Adipose tissue (tissue), 3 donors: Measurements from ENCODE around the gene TRPV5. TPM values are rescaled to one million over a fixed set of nuclear protein-coding genes. Genes with fewer than 3 reads are reported as not detected.
"Not testable (repeated sequence)": the region's sequence is repeated elsewhere in the genome, so short reads cannot be mapped to it uniquely, and the experiment has no call there.

Experiments used
- H3K27ac ChIP-seq: one replicate; pipeline ENCODE4 v1.5.1; 2013; ENCODE audit warnings: low read depth, low read length
- WGBS, 3 donors: extraction: QIAGEN DNeasy Blood & Tissue Kit; methylation state at CpG; one replicate each; pipeline ENCODE4 v1.1.7; 2013; 5-methylcytosine and 5-hydroxymethylcytosine counted together
- polyA plus RNA-seq, 3 donors: library from polyadenylated mRNA; stranded (reverse); fragments of 200-250 nt; gene quantifications; one replicate each; pipeline ENCODE4 v1.2.3, GENCODE V29; 2013
- donor health status: healthy with polysubstance abuse.
- donor health status: Bipolar disorder and iron deficiency.
- donor health status: healthy.

Gene TRPV5
- under 1 TPM in 1 of 3 donors, not detected in 2; 0.05 TPM for polyA plus RNA-seq

GRCh38 chr7:142933624-142934023 is at the start of gene TRPV5:
TRPV5 (minus strand) TSS chr7:142933746; CDS start chr7:142933459, 287 bp downstream.
- H3K27ac ChIP-seq, result no peak within 1 kb of the TSS
- WGBS, 3 donors, result 66 to 76% (median 75%) methylated on average over 4 of the region's 4 CpGs

GRCh38 chr7:142978402-142978801 is 44.9 kb upstream of the TRPV5 start:
- WGBS, 3 donors, result 79 to 85% (median 82%) methylated on average over 4 of the region's 4 CpGs

GRCh38 chr7:142974626-142975025 is 41.1 kb upstream of the TRPV5 start:
- no peak overlapping the region for H3K27ac ChIP-seq
- WGBS, 3 donors, result 78 to 86% (median 82%) methylated on average over 3 of the region's 3 CpGs

More at GRCh38 chr7:142978402-142978801, 44.9 kb upstream of the TRPV5 start:
- H3K27ac ChIP-seq, result not testable (repeated sequence)

GRCh38 chr7:142969183-142969582 is 35.6 kb upstream of the TRPV5 start:
- 42 to 64% (median 48%) methylated on average over 4 of the region's 4 CpGs for WGBS, 3 donors
- H3K27ac ChIP-seq, result no peak overlapping the region

GRCh38 chr7:142968229-142968628 is 34.7 kb upstream of the TRPV5 start:
- 63 to 80% (median 78%) methylated on average over 4 of the region's 4 CpGs for WGBS, 3 donors
- no peak overlapping the region for H3K27ac ChIP-seq

GRCh38 chr7:142964502-142965246 is 31.1 kb upstream of the TRPV5 start:
- 76 to 84% (median 82%) methylated on average over 6 of the region's 6 CpGs for WGBS, 3 donors
- no peak overlapping the region for H3K27ac ChIP-seq

- H3K27ac ChIP-seq, result no peak overlapping the region
- 86 to 96% (median 87%) methylated on average over 2 of the region's 2 CpGs for whole genome bisulfite sequencing, 3 donors
Measured at GRCh38 chr7:142963993-142964392, 30.4 kb upstream of the TRPV5 start.

- 37 to 75% (median 55%) methylated on average over 1 of the region's 1 CpG for WGBS, 3 donors
- no peak overlapping the region for H3K27ac ChIP-seq
Measured at GRCh38 chr7:142962991-142963390, 29.4 kb upstream of the TRPV5 start.

GRCh38 chr7:142961973-142962926 is 28.7 kb upstream of the TRPV5 start, which contains the start of gene KEL:
KEL (minus strand) TSS chr7:142962363; CDS start chr7:142962206, 157 bp downstream.
- WGBS, 3 donors, result 69 to 82% (median 70%) methylated on average over 9 of the region's 9 CpGs
- no peak within 1 kb of the TSS for H3K27ac ChIP-seq

- 77 to 85% (median 82%) methylated on average over 4 of the region's 4 CpGs for WGBS, 3 donors
- H3K27ac ChIP-seq, result no peak overlapping the region
Measured at GRCh38 chr7:142961595-142961972, 28.0 kb upstream of the TRPV5 start.

GRCh38 chr7:142960955-142961512 is 27.5 kb upstream of the TRPV5 start:
- 75 to 92% (median 90%) methylated on average over 5 of the region's 5 CpGs for WGBS, 3 donors
- no peak overlapping the region for H3K27ac ChIP-seq

- H3K27ac ChIP-seq, result no peak overlapping the region
Measured at GRCh38 chr7:142959202-142959601, 25.7 kb upstream of the TRPV5 start.

GRCh38 chr7:142957723-142958122 is 24.2 kb upstream of the TRPV5 start:
- H3K27ac ChIP-seq, result no peak overlapping the region
- WGBS, 3 donors, result 63 to 70% (median 66%) methylated on average over 8 of the region's 8 CpGs

GRCh38 chr7:142956951-142957623 is 23.5 kb upstream of the TRPV5 start:
- WGBS, 3 donors, result 41 to 65% (median 55%) methylated on average over 3 of the region's 3 CpGs
- no peak overlapping the region for H3K27ac ChIP-seq

- no peak overlapping the region for H3K27ac ChIP-seq
Measured at GRCh38 chr7:142954680-142955268, 21.2 kb upstream of the TRPV5 start.

GRCh38 chr7:142950235-142950634 is 16.7 kb upstream of the TRPV5 start:
- H3K27ac ChIP-seq, result no peak overlapping the region

- WGBS, 3 donors, result 93 to 97% (median 95%) methylated on average over 4 of the region's 4 CpGs
- no peak overlapping the region for H3K27ac ChIP-seq
Measured at GRCh38 chr7:142948603-142949002, 15.1 kb upstream of the TRPV5 start.

GRCh38 chr7:142945001-142945400 is 11.5 kb upstream of the TRPV5 start:
- H3K27ac ChIP-seq, result no peak overlapping the region
- 56 to 73% (median 64%) methylated on average over 3 of the region's 3 CpGs for WGBS, 3 donors
